Measurements from ENCODE around the gene HPCAL4.
A peak's percentile ranks its signal among the peaks of the same experiment; 100 is the strongest.

The HPCAL4 gene

DNA sequence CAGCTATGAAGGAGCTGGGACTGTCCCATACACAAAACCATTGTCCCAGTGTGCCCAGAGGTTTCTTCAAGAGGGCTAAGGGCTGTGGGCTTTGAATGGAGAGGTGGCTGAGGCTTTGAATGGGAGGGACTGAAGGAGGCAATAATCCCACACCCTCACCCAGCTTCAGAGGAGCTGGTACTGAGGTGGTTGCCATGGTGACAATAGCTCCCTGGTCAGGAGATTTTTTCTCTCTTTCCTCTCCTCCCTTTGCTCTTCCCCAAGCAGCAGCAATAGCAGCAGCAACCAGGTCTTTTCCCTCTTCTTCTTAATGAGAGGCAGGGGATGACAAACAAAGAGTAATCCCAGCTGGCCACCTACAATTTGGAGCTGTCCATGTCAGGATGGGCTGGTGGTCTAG, 1.6 kb downstream of the HPCAL4 start:
- Histone ChIP-seq H3K27me3 (ENCODE audit: insufficient read depth, poor library complexity, severe bottlenecking) (peaks cover 23% of the 10 kb centered on the region), H3K4me3 (ENCODE audit: severe bottlenecking) (no peak overlapping the region), H3K4me1 (ENCODE audit: insufficient read depth, poor library complexity, severe bottlenecking) (peaks cover 13% of the 10 kb centered on the region), H3K27ac (ENCODE audit: poor library complexity, severe bottlenecking) (no peak overlapping the region), H3K36me3 (ENCODE audit: low read depth) (no peaks in the 10 kb centered on the region), H3K9me3 (ENCODE audit: severe bottlenecking) (no peaks in the 10 kb centered on the region)
- TF ChIP-seq, protein P1, sequence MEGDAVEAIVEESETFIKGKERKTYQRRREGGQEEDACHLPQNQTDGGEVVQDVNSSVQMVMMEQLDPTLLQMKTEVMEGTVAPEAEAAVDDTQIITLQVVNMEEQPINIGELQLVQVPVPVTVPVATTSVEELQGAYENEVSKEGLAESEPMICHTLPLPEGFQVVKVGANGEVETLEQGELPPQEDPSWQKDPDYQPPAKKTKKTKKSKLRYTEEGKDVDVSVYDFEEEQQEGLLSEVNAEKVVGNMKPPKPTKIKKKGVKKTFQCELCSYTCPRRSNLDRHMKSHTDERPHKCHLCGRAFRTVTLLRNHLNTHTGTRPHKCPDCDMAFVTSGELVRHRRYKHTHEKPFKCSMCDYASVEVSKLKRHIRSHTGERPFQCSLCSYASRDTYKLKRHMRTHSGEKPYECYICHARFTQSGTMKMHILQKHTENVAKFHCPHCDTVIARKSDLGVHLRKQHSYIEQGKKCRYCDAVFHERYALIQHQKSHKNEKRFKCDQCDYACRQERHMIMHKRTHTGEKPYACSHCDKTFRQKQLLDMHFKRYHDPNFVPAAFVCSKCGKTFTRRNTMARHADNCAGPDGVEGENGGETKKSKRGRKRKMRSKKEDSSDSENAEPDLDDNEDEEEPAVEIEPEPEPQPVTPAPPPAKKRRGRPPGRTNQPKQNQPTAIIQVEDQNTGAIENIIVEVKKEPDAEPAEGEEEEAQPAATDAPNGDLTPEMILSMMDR (IDR thresholded peaks at IDR 0.05; ENCODE audit: poor library complexity, severe bottlenecking) = no peak
- no peak for DNase-seq (ENCODE audit: low spot score)
- no peak for ATAC-seq (ENCODE audit: low read depth)

DNA sequence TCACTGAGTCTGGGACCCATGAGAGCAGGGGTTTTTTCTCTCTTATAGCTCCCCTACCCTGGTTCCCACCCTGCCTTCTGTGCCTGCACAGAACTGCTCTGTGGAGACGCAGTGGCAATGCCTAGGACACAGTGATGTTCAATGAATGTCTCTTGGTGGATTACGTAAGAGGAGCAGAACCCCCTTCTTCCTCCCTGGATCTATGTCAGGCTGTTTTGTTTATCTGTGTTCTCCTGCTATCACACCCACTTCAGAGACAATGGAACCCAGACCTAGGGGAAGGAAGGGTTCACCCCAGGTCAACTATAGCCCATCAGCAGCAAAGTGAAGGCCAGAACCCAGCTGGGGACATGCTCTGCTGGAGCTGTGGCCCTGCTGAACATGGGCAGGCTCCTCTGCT, 2.0 kb downstream of the HPCAL4 start:
- DNase-seq (ENCODE audit: low spot score) = no peak
- Histone ChIP-seq H3K9me3 (ENCODE audit: severe bottlenecking) (no peaks in the 10 kb centered on the region), H3K4me3 (ENCODE audit: severe bottlenecking) (no peak overlapping the region), H3K27me3 (ENCODE audit: insufficient read depth, poor library complexity, severe bottlenecking) (peaks cover 23% of the 10 kb centered on the region), H3K36me3 (ENCODE audit: low read depth) (no peaks in the 10 kb centered on the region), H3K27ac (ENCODE audit: poor library complexity, severe bottlenecking) (no peak overlapping the region), H3K4me1 (ENCODE audit: insufficient read depth, poor library complexity, severe bottlenecking) (peaks cover 13% of the 10 kb centered on the region)
- ATAC-seq (ENCODE audit: low read depth) = no peak
- TF ChIP-seq, protein P1 (IDR thresholded peaks at IDR 0.05; ENCODE audit: poor library complexity, severe bottlenecking) = no peak

DNA sequence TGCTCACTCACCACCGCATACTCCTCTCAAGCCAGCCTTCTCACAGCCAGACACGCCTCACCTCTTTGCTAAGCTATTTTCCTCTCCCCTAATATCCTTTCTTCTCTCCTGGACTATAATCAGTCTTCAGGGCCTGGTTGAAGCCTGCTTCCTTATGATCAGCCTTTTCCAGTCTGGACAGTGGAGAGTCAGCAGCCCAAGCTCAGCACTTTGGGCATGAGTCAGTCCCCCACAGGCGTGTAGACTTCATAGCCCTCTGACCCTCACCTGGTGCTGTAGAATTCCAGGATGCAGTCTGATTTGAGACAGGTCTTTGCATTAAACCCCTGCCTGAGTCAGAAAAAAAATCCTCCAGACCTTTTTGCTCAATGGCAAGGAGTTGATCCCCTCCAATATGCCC, 2.5 kb downstream of the HPCAL4 start:
- H3K4me1 ChIP-seq (ENCODE audit: insufficient read depth, poor library complexity, severe bottlenecking) = peaks cover 13% of the 10 kb centered on the region
- peaks cover 23% of the 10 kb centered on the region for H3K27me3 ChIP-seq (ENCODE audit: insufficient read depth, poor library complexity, severe bottlenecking)
- H3K4me3 ChIP-seq (ENCODE audit: severe bottlenecking) = no peak overlapping the region
- TF ChIP-seq, protein P1 (IDR thresholded peaks at IDR 0.05; ENCODE audit: poor library complexity, severe bottlenecking) = no peak
- H3K9me3 ChIP-seq (ENCODE audit: severe bottlenecking) = no peaks in the 10 kb centered on the region
- no peak overlapping the region for H3K27ac ChIP-seq (ENCODE audit: poor library complexity, severe bottlenecking)
- ATAC-seq (ENCODE audit: low read depth) (peak; percentile 63), DNase-seq (ENCODE audit: low spot score) (no peak)
- no peaks in the 10 kb centered on the region for H3K36me3 ChIP-seq (ENCODE audit: low read depth)

DNA sequence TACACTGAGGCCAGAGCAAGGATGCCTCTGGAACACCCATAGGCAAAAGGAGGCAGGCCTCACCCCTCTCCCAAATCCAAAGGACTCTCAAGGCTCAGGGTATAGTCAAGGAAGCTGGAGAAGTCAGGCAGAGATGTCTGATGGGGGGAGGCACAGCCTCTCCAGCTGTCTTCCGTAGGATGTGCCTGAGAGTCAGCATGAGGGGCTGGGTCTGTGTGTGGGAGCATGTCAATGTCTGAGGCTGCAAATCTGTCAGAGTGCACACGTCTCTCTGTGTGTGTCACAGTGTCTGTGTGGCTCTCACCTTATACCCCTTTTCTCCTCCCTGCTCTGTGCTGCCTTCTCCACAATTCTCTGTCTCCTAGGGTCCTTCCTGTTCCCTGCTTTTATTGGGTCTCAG, 4.0 kb downstream of the HPCAL4 start:
- Histone ChIP-seq H3K9me3 (ENCODE audit: severe bottlenecking) (no peaks in the 10 kb centered on the region), H3K27me3 (ENCODE audit: insufficient read depth, poor library complexity, severe bottlenecking) (peaks cover 10% of the 10 kb centered on the region), H3K4me3 (ENCODE audit: severe bottlenecking) (no peak overlapping the region), H3K27ac (ENCODE audit: poor library complexity, severe bottlenecking) (no peak overlapping the region), H3K4me1 (ENCODE audit: insufficient read depth, poor library complexity, severe bottlenecking) (peaks cover 13% of the 10 kb centered on the region), H3K36me3 (ENCODE audit: low read depth) (no peaks in the 10 kb centered on the region)
- ATAC-seq (ENCODE audit: low read depth) (no peak), DNase-seq (ENCODE audit: low spot score) (no peak)
- TF ChIP-seq, protein P1 (IDR thresholded peaks at IDR 0.05; ENCODE audit: poor library complexity, severe bottlenecking) = no peak

DNA sequence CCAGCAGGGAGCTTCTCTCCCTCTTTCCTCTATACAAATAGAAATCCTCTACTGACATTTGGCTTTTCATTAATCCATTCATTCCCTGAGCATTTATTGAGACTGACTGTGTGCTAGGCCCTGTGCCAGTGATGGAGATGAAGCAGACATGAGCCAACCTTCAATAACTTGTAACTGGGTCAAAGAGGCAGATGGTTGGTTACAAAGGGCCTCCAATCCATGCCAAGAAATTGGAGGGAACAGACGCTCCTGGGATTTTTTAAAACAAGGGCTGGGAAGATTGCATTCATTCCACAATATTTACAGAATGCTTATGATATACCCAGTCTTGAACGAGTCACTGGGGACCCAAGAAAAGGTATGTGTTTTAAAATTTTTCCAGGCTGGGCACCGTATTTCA, 6.2 kb downstream of the HPCAL4 start:
- H3K27me3 ChIP-seq (ENCODE audit: insufficient read depth, poor library complexity, severe bottlenecking) = no peaks in the 10 kb centered on the region
- H3K36me3 ChIP-seq (ENCODE audit: low read depth) = no peaks in the 10 kb centered on the region

More for the DNA sequence above, 6.2 kb downstream of the HPCAL4 start:
- Histone ChIP-seq H3K27ac (ENCODE audit: poor library complexity, severe bottlenecking) (no peak overlapping the region), H3K4me3 (ENCODE audit: severe bottlenecking) (no peak overlapping the region), H3K9me3 (ENCODE audit: severe bottlenecking) (no peaks in the 10 kb centered on the region), H3K4me1 (ENCODE audit: insufficient read depth, poor library complexity, severe bottlenecking) (peaks cover 6% of the 10 kb centered on the region)
- ATAC-seq (ENCODE audit: low read depth) = no peak
- TF ChIP-seq, protein P1 (IDR thresholded peaks at IDR 0.05; ENCODE audit: poor library complexity, severe bottlenecking) = no peak
- DNase-seq (ENCODE audit: low spot score) = no peak

All from RWPE2 (cell line).